GM19395 (cell line): ENCODE results near the gene PRDM4.
A peak's percentile ranks its signal among the peaks of the same experiment; 100 is the strongest.
"Not testable (repeated sequence)": the region's sequence is repeated elsewhere in the genome, so short reads cannot be mapped to it uniquely, and the experiment has no call there.

Source experiments
- ATAC-seq: cut with Tn5 transposase; IDR thresholded peaks from one replicate; pipeline ENCODE4 v1.9.1; 2021; ENCODE audit warnings: mild to moderate bottlenecking, moderate library complexity; ENCODE audit not compliant: unreplicated experiment

PRDM4 gene

GRCh38 chr12:107774349-107775029 lies 13.6 kb upstream of the PRDM4 start, which contains the start of gene ASCL4:
Gene ASCL4, plus strand, starts transcription at chr12:107774704. Its CDS starts 515 bp downstream, at chr12:107775219.
- ATAC-seq, result no peak

- ATAC-seq, result no peak
Observed at GRCh38 chr12:107767466-107767865, 6.5 kb upstream of the PRDM4 start.

- no peak for ATAC-seq
Observed at GRCh38 chr12:107765316-107765715, 4.4 kb upstream of the PRDM4 start.

DNA sequence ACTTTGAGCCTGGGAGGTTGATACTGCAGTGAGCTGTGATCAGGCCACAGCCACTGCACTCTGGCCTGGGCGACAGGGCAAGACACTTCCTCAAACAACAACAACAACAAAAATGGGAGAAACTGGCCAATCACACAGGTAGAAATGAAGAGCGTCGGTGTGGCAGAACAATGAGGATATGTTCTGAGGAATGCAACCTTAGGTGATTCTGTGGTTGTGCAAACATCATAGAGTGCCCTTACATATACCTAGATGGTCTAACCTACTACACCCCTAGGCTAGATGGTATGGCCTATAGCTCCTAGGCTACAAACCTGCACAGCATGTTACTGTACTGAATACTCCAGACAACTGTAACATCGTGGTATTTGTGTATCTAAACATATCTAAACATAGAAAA lies 3.7 kb upstream of the PRDM4 start:
- no peak for ATAC-seq

- ATAC-seq, result no peak
Observed at GRCh38 chr12:107762874-107763273, 1.9 kb upstream of the PRDM4 start.

DNA sequence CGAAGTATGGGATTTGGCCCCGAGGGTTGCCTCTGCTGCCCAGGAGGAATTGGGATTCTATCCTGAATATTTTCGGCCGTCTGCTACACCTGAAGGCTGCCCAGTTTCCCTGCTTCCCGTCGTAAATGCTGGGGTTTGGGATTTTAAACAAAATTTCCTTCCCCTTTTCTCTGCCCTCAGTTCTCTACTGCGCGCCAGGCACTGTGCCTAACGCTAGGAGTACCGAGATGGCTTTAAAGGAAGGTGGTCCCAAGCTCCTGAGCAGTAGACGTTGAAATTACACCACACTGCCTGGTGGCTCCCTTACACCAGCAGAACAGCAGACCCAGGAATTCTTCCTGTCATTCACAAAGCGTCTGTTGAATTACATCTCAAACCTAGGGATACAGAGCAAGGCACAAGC lies 566 bp upstream of the PRDM4 start:
- ATAC-seq, result peak; percentile 33

GRCh38 chr12:107760207-107760808 lies 629 bp downstream of the PRDM4 start:
- peak; percentile 28 for ATAC-seq

DNA sequence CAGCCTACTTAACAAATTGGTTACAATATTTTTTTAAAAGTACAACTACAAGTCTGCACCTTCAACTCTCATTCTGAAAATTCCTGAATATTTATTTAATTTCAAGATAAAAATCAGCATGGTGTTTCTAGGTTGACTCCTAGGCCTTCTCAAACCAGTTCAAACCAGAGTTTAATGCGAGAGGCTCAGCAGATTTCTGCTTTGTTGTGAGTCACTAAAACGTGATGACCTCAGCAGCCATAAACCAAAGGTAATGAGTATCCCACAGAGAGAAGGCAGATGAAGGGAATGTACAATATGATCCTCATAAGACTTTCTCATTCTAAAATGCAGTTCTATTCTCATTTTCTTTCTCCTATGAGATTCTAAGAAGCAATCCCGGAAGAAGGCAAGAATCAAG lies 1.5 kb downstream of the PRDM4 start:
- ATAC-seq, result no peak

- no peak for ATAC-seq
Observed at GRCh38 chr12:107749083-107749482, 11.9 kb downstream of the PRDM4 start.

DNA sequence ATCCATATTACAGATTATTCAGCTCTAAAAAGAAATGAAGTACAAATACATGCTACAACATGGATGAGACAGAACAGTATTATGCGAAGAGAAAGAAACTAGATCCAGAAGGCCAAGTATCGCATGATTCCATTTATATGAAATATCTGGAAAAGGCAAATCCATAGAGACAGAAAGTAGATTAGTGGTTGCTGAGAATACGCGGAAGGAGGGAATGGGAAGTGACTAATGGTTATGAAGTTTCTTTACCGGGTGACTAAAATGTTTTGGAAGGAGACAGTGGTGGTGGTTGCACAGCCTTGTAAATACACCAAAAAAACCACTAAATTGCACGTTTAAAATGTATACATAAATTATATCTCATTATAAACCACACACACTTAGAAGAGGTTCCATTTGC lies 12.5 kb downstream of the PRDM4 start:
- ATAC-seq, result no peak

DNA sequence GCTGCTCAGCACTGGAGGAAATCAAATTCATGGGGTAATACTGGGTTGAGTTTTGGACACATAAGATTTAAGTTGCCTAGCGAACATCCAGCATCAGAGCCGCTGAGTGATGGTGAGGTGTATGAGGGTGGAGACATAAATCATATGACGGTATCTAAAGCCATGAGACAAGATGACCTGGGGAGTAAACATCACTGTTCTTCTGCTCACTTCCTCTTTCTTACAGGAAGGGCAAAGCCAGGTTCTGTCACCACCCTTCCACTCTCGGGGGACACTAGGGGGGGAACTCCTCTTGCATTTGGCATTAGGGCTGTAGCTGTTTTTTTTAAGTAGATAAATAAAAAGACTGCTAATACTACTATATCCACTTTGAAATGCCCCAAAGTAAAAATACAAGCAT lies 24.0 kb downstream of the PRDM4 start:
- peak; percentile 98 for ATAC-seq

DNA sequence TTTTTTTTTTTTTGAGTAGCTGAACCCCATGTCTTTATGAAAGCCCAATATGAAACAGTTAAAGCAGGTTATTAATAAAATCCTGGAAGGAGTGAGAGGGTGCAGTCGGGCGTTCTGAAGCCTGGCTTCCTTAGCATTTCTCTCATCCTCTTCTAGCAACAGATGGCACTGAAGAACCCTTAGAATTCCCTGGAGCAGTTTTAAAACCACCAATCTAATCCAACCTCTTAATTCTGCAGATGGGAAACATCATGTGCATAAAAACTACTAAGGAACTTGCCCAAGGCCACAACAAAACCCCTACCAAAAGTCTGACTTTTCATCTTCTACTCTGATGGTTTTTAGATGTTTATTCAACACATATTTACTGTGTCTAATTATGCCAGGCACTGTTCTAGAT lies 25.2 kb downstream of the PRDM4 start:
- ATAC-seq, result no peak

GRCh38 chr12:107734139-107734538 lies 26.8 kb downstream of the PRDM4 start:
- ATAC-seq, result no peak

DNA sequence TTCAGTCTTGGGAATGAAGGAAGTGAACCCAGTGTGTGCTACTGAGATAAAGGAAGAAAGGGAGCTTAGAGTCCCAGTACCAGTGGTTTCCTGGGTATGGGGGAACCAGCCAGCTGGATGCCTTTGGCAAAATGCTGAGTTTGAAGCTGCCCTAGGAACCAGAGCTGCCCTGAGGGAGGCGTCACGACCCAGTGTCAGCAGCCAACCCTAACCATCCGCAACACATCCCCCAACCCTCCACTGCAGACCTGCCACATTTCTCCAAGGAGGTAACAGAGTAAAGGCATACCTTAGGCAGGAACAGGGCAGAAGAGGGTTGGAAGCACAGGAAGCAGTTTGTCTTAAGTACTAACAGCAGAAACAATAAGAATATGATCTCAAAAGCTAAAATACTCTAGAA lies 28.6 kb downstream of the PRDM4 start:
- ATAC-seq, result no peak

GRCh38 chr12:107731366-107731765 lies 29.6 kb downstream of the PRDM4 start:
- ATAC-seq, result no peak

DNA sequence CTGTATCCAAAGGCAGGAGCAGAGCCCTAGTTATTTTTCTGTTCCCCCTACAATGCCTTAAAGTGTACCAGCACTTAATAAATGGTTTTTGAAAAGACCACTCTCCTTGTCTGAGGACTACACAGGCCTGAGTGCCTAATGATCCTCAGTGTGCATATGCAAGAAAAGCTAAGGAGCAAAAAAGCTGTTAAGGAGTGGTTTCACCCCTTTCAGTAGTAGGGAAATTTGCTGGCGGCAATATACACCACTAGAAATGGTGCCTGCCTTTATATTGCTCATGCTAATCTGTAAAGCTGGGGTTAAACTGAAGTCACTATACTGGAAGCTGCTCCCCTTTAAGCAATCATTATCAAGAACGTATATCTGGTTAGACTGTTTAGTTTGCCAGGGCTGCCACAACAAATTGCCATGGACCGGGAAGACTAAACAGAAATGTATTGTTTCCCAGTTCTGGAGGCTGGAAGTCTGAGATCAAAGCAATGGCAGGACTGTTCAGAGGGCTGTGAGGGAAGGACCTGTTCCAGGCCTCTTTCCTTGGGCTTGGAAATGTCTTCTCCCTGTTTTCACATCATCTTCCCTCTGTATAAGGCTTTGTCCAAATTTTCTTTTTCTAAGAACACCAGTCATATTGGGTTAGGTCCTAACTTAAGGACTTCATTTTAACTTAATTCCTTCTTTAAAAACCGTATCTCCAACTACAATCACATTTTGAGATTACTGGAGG lies 30.2 kb downstream of the PRDM4 start:
- no peak for ATAC-seq

- ATAC-seq, result not testable (repeated sequence)
Observed at GRCh38 chr12:107727742-107728141, 33.2 kb downstream of the PRDM4 start.

- not testable (repeated sequence) for ATAC-seq
Observed at GRCh38 chr12:107727327-107727726, 33.6 kb downstream of the PRDM4 start.

DNA sequence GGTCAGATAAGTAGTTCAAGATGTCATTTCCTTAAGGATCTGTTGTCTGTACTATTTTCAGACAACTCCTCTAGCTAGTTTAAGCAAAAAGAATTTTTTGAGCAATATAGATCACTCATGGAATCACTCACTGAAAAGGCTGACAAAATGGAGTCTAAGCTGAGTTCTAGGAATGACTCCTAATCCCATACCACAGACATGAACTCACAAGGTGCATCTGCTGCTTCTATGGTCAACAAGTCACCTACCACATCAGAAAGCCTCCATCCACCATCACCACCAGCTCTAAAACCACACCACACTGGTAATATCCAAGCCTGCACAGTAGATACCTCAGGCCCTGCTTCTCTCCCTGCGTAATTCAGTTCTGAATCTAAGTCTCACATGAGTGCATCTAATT lies 42.3 kb downstream of the PRDM4 start:
- no peak for ATAC-seq

DNA sequence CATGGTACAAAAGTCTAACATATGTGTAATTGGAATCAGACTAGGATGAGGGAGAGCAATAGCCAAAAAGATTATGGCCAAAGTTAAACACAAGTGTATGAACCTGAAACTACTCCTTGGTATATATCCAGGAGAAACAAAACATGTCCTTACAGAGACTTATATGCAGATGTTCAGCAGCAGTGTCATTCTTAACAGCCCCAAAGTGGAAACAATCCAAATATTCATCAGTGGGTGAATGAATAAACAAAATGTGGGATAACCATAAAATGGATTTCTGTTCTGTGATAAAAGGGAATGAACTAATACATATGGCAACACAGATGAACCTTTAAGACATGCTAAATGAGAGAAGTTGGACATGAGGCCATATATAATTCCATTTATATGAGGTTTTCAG lies 45.2 kb downstream of the PRDM4 start:
- ATAC-seq, result no peak

- ATAC-seq, result not testable (repeated sequence)
Observed at GRCh38 chr12:107705522-107705921, 55.4 kb downstream of the PRDM4 start.

GRCh38 chr12:107704041-107704440 lies 56.9 kb downstream of the PRDM4 start:
- no peak for ATAC-seq
